NK-92 (cell line): Measurements from ENCODE around the gene ADAMTS15.

Experiments
- DNase-seq: peaks from one replicate; lab custom pipeline; 2025; ENCODE audit not compliant: unreplicated experiment; lab: John Stamatoyannopoulos, UW

The ADAMTS15 gene

DNA sequence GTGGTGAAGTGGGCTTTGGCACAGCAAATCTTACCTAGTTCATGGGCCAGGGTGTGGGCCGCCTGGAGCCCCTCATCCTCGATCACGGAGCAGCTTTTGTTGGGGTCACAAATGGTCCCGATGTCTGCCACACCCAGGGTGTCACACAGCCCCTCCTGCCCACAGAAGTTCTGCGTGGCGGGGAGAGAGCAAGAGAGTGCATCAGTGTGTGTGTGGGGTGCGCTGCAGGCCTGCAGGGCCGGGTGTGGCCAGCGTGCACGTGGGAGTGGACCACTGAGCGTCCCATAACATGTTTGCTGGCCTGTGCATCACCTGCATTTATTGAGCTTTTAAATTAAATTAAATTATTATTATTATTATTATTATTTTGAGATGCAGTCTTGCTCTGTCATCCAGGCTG lies 31.5 kb upstream of the ADAMTS15 start:
- DNase-seq: no peak

- no peak for DNase-seq
Observed at GRCh38 chr11:130418210-130418609, 30.2 kb upstream of the ADAMTS15 start.

DNA sequence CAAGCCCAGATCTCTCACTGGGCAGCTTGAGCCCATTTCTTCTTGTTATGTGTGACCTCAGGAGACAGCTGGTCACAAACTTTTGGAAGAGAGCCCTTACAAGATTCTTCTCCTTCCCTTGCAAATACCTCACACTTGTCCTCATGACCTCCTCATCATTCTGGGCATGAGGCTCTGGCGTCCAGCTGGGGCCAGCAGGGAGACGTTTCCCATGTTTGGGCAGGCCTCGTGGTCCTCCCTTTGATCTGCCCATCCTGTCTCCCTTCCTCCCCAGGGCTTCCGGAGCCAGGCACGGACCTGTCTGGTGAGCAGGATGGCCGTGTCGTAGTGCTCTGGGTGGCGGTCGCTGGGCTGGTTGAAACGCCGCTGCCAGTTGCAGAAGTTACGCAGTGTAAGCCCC lies 29.7 kb upstream of the ADAMTS15 start:
- no peak for DNase-seq

DNA sequence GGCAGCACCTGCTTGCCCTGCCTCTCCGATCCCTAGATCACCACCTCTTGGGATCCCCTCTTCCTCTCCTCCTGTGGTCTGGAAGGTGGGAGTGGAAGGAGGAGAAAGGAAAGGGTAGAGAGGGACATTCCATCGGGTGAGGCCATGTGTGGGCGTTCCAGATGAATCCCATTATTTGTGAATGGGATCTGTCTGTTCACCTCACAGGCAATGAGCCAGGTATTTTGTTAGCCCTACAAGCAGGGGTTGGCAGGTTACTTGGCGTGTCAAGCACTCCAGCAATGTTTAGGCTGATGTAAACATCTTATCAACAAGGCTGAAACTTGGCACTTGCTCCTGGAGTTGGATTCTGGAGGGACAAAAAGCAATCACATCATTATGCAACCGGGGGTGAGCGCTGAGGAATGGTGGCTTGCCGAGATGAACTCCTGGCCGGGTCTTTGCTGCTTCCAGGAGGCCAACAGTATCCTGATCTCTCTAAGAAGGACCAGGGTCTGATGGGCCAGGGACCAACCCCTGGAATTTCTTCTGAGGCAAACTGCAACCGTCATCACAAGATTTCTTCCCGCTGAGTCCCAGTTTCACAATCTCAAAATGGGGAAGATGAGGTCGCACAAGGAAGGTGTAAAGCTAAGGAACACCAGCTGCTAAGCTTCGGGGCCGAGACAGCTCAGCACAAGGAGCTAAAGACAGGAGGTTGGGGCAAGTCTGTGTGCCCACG lies 27.8 kb upstream of the ADAMTS15 start:
- DNase-seq: no peak

DNA sequence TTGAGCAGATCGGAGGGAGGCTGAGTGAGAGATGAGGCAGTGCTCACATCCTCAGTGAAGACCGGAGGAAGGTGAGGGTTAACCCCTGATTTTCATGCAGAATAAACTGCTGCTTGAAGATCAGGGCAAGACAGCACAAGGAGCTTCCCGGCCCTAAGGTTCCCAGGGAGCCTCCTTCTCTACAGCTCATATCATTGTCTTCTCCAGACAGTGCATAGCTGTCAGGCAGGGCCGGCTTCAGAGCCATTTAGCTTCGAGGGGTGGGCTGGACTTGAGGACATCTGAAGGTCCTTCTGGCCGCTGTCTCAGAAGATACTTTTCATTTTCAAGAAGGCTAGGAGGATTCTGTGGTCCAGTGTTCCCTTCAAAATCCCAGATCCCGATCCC lies 27.3 kb upstream of the ADAMTS15 start:
- DNase-seq: no peak

- DNase-seq: no peak
Observed at GRCh38 chr11:130421697-130422096, 26.7 kb upstream of the ADAMTS15 start.

DNA sequence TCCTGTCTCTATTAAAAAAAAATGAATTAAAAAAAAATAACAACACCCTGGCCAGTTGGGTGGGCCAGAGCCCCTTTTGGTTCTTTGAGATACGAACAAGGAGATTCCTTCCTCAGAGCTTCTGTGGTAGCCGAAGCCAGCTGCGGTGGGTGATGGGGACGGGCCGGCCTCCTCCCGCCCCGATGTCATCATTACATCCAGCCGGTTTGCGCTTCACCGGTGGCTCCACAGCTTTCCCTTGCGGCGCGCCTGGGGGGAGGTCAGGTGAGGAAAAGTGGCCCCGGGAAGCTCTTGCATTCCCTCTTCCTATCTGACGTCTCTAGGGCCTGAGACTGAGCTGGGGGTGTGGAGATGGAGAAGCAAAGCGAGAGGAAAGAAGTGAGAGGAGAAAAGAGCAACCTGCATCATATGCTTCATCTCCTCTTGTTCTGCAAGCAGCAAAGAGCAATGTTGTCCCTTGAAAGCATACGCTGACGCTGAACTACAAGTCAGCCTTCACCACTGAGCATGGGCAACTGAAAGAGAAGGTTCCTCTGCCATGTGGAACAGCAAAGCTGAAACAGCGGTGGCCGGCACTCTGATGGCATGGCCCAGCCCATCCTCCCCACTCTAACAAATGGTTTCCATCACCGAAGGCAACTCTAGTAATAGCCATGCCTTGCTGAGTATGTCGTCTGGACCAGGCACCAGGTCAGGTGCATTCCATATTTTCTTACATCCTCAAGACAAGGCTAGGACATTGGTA lies 26.0 kb upstream of the ADAMTS15 start:
- no peak for DNase-seq

DNA sequence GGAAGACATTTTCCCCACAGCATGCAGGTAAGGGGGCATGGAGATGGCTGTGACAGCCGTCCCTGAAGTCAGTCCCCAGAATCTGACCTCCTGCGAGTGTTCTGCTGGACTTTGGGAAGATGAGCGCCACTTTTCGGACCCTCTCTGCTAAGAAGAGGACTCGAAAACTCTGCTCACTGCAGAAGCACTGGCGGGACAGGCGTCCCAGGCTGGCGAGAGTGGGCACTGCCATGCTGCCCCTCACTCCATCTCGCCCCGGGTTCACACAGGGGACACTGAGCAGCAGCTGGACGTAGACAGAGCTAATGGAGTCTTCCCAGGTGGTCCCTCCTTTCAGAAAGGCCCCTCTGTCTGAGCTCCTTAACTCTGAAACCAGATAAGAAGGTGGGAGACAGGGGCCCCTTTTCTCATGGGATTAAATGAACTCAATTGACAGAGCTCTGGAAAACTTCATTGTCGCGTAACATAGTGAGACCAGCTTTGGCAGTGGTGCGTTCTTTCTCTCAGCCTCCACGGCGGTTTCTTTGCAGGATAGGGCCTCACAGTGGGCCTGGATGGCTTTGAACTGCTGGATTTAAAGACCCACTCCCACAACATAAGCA lies 24.8 kb upstream of the ADAMTS15 start:
- DNase-seq: no peak

DNA sequence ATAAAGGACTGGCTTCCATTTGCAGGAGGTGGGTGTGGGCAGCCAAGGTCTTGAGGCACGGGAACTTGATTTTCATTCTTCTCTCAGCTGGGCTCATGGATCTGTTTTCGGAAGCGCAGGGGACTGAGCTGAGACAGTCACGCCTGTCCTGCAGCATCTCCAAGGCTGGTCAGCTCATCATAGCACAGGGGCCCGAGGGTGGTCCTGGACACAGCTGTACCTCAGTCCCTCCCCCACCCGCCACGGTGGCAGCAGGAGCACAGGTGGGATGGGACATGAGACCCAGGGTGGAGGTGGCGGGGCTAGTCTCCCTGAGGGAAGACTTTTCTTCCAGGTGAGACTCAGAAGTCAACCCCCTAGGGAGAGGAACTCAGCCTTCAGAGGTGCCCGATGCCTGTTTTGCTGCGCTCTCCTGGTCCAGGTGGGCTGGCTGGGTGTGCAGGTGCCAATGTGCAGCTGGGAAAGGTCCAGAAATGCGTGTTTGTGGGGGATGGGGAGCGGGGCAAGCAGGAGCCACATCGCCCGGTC lies 23.8 kb upstream of the ADAMTS15 start:
- no peak for DNase-seq

GRCh38 chr11:130425156-130425555 lies 23.3 kb upstream of the ADAMTS15 start:
- no peak for DNase-seq

DNA sequence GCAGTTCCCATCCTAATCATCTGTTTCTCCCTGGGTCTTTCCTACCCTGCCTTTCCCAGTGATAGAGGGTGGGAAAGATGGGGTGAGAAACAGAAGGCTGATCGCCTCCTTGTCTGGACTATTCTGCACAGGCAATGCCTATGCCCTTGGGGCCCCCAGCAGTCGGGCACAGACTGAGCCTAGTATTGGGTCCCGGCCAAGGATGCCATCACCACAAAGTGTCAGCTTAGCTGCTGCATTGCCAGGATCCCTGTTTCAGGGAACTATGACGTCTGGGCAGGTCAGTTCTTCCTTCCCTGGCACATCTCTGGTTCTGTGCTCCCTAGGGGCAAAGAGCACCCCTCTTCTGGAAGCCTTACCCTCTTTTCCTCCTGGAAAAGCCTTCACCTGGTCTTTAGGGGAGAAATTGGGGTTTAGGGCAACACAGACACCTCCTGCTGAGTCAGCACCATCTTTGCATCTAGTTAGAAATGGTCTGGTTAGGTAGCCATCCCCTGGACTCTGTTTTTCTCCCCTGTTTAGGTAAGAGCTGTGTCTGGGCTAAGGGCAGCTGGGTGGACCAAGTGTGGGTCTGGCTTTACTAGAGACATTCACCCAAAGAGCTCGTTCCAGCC lies 22.1 kb upstream of the ADAMTS15 start:
- no peak for DNase-seq

GRCh38 chr11:130426837-130427341 lies 21.6 kb upstream of the ADAMTS15 start:
- DNase-seq: no peak

GRCh38 chr11:130427581-130428315 lies 20.7 kb upstream of the ADAMTS15 start:
- DNase-seq: no peak

DNA sequence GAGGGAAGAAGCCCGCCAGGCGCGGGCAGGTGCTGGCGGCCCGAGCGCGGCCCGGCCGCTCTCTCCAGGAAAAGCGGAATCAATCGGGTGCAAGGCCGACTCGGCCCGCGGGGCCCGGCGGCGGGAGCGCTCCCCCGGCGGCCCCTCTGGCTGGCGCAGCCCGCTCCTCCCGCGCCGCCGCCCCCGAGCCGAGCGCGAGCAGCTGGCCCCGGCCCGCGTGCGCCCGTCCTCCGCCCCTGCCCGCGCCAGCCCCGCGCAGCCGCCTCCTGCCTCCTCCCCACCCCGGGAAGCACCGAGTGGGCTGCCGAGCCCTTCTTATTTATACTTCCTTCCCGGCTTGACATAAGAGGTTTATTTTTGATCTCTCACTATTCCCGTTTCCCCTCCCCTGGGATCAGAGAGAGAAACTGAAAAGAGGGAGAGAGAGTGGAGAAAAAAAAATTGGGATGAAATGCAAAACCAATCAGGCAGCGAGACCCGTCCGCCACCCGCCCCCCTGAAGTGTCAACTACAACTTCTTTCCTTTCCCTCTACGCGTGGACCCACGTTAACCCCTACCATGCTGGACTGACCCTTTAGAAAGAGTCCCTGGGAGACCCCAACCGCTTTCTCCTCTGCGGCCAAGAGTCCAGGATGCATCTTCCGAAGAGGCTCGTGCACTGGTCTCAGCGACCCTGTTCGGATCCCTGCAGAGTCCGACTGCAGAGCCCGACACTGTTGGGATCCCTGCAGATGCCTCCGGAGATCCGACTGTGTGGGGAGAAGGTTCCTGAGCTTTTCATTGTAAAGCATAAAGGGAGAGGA lies 19.9 kb upstream of the ADAMTS15 start, which contains the start of gene ADAMTS8:
TSS of gene ADAMTS8 (minus strand) at position 294 of the 804 bp plus-strand sequence. CDS start 323 bp downstream, outside the sequence.
- DNase-seq: no peak

DNA sequence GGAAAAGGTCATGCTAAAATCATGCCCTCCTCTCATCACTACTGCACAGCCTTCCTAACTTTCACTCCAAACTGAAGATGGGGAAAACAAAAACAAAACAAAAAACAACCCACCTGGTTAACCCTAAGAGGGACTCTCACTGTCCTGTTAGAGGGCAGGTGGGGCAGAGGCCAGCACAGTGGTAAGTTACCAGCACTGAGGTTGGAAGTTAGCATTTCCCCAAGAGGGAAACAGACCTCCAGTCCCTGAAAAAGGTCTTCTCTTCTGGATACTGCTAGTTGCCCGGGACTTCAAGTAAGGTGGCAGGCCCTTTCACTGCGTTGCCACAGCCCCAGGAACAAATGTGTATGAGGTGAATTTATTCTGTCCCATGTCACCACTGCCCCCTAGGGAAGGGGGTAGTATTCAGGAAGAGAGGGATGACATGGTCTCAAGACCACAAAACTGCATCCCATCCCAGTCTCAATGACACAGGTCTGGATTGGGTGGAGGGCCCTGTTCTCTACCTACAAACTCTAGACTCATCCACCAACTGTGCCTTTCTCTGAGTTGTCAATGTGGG lies 19.2 kb upstream of the ADAMTS15 start:
- DNase-seq: no peak

DNA sequence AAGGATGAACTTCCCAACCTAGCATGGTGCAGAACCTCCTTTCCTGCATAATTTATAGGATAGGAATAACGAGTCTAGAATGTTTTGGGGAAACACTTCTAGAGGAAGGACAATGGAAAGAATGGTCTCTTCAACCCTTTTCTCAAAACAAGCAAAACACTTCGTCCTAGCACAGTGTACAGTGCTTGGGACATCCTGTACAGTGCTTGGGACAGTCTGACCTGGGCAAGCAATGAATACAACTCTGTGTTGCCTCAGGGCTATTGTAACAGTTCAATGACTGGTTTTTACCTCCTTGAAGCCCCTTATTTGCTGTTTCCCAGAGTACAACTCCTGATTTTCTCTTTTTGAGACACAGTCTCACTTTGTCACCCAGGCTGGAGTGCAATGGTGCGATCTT lies 18.5 kb upstream of the ADAMTS15 start:
- no peak for DNase-seq

DNA sequence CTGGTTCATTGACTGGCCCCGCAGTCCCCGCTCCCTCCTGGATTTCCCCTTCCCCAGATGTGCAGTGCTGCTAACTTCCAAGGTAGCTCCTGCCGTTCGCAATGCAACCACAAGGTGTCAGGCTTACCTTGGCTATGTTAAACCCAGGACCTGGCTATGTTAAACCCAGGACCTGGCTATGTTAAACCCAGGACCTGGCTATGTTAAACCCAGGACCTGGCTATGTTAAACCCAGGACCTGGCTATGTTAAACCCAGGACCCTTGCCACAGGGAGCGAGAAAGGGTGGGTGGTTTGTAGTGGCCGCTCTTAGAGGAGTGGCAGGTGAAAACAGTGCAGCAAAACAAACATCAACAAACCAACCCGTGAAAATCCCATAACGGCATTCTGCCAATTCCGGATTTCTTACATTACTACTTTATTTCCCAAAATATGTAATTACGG lies 17.1 kb upstream of the ADAMTS15 start:
- DNase-seq: no peak

DNA sequence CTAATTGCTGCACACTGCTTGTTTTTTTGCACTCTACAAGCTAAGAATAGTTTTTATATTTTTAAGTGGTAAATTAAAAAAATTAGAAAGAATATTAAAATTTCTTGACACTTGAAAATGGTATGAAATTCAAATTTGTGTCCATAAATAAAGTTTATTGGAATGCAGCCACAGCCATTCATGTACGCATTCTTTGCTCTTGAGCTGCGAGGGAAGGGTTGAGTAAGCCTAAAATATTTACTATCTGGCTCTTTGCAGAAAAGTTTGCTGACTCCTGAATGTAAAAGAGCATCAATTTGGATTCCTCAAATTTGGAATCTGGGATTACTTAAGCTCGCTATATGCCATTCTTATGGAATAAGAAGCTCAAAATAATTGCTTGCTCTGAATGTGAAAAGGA lies 16.6 kb upstream of the ADAMTS15 start:
- no peak for DNase-seq

DNA sequence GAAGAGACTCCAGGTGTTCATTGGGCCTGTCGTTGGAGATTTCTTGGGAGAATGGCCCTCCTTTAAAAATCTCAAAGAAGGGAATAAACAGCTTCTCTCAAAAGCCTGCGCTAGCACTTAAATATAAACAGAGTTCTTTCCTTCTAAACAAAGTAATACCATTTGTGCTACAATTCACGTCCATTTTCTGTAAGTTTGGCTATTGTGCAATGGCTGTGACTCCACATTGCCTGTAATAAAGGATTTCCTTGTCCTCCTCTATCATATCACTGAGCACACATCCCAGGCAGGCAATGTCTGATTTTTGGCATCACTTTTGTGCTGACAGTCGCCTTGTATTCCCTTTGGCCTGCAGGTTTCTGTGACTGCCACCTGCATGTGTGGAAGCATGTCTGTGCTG lies 15.1 kb upstream of the ADAMTS15 start:
- DNase-seq: no peak
